PFSK-1 (cell line): ENCODE measurements around the gene TMEM245.

Experiments used
- FOXP2 ChIP-seq: optimal IDR thresholded peaks from 2 replicates; pipeline ENCODE3; 2011; ENCODE audit warnings: borderline replicate concordance, control low read depth, inconsistent platforms; ENCODE audit not compliant: insufficient read depth; ENCODE audit errors: extremely low read length, extremely low read depth
- POLR2AphosphoS5 ChIP-seq: IDR thresholded peaks from 2 replicates; pipeline ENCODE4 v1.6.1; 2012; ENCODE audit warnings: low read depth, mild to moderate bottlenecking, control low read depth, low read length, moderate library complexity
- REST ChIP-seq, 2 experiments: IDR thresholded peaks; 2 replicates each; pipeline versions ENCODE4 v1.6.1 to v1.8.0; 2011 to 2012; ENCODE audit warnings: low read depth in 2 of 2, low read length in 2 of 2, control low read depth in 1 of 2, inconsistent platforms in 1 of 2, mild to moderate bottlenecking in 1 of 2, moderate library complexity in 1 of 2; ENCODE audit not compliant: insufficient read depth in 1 of 2
- SIN3A ChIP-seq: IDR thresholded peaks from 2 replicates; pipeline ENCODE4 v1.6.1; 2012; ENCODE audit warnings: mild to moderate bottlenecking, low read length, moderate library complexity, borderline replicate concordance; ENCODE audit not compliant: insufficient read depth
- TAF1 ChIP-seq: IDR thresholded peaks from 2 replicates; pipeline ENCODE4 v1.6.1; 2012; ENCODE audit warnings: low read length, control low read depth, borderline replicate concordance; ENCODE audit not compliant: insufficient read depth

TMEM245 gene

GRCh38 chr9:109098960-109099308 is 20.8 kb downstream of the TMEM245 start:
- TF ChIP-seq TAF1: no peak
- TF ChIP-seq SIN3A: no peak
- no peak for TF ChIP-seq POLR2AphosphoS5
- TF ChIP-seq REST (IDR thresholded peaks at IDR 0.05; ENCODE audit: insufficient read depth in 1 of 2, low read depth in 2 of 2, low read length in 2 of 2): no peak
- no peak for TF ChIP-seq FOXP2

- TF ChIP-seq SIN3A (no peak), FOXP2 (no peak), POLR2AphosphoS5 (no peak), TAF1 (no peak), REST (IDR thresholded peaks at IDR 0.05; ENCODE audit: insufficient read depth in 1 of 2, low read depth in 2 of 2, low read length in 2 of 2) (no peak)
These were observed 21.4 kb downstream of the TMEM245 start for GRCh38 chr9:109098171-109098959.

- TF ChIP-seq SIN3A (no peak), REST (IDR thresholded peaks at IDR 0.05; ENCODE audit: insufficient read depth in 1 of 2, low read depth in 2 of 2, low read length in 2 of 2) (no peak), POLR2AphosphoS5 (no peak), TAF1 (no peak), FOXP2 (no peak)
These were observed 22.6 kb downstream of the TMEM245 start for GRCh38 chr9:109097146-109097545.

- TF ChIP-seq SIN3A: no peak
- no peak for TF ChIP-seq POLR2AphosphoS5
- TF ChIP-seq TAF1: no peak
- TF ChIP-seq REST (IDR thresholded peaks at IDR 0.05; ENCODE audit: insufficient read depth in 1 of 2, low read depth in 2 of 2, low read length in 2 of 2): no peak
- TF ChIP-seq FOXP2: no peak
These were observed 24.4 kb downstream of the TMEM245 start for GRCh38 chr9:109095321-109095720.
